Activated CD4-positive, alpha-beta T cell treated with anti-CD3 and anti-CD28 coated beads, Interleukin-2, Interleukin-6, amounts not matched to agents 100 ng/mL and 50 ng/mL, durations not matched to agents 16 hours and 8 hours (primary cell): Measurements from ENCODE around the gene ADGRL3.

Experiments used
- DNase-seq: peaks from one replicate; pipeline ENCODE4 v3.0.0-alpha.2; 2020

The ADGRL3 gene

GRCh38 chr4:61431131-61431530 lies 231.0 kb downstream of the ADGRL3 start:
- no peak for DNase-seq

GRCh38 chr4:61437923-61438322 lies 237.8 kb downstream of the ADGRL3 start:
- DNase-seq: no peak

GRCh38 chr4:61440321-61440720 lies 240.2 kb downstream of the ADGRL3 start:
- DNase-seq: no peak

GRCh38 chr4:61442936-61443335 lies 242.8 kb downstream of the ADGRL3 start:
- no peak for DNase-seq

- no peak for DNase-seq
Measured at GRCh38 chr4:61443813-61444510, 243.8 kb downstream of the ADGRL3 start.

- DNase-seq: no peak
Measured at GRCh38 chr4:61445374-61446063, 245.4 kb downstream of the ADGRL3 start.

- no peak for DNase-seq
Measured at GRCh38 chr4:61446941-61447340, 246.8 kb downstream of the ADGRL3 start.

- no peak for DNase-seq
Measured at GRCh38 chr4:61447918-61448317, 247.8 kb downstream of the ADGRL3 start.

GRCh38 chr4:61451935-61452334 lies 251.8 kb downstream of the ADGRL3 start:
- DNase-seq: no peak

- DNase-seq: no peak
Measured at GRCh38 chr4:61461956-61462355, 261.8 kb downstream of the ADGRL3 start.

GRCh38 chr4:61462451-61463326 lies 262.6 kb downstream of the ADGRL3 start:
- no peak for DNase-seq

GRCh38 chr4:61468024-61468720 lies 268.0 kb downstream of the ADGRL3 start:
- DNase-seq: no peak

- DNase-seq: no peak
Measured at GRCh38 chr4:61473306-61473705, 273.2 kb downstream of the ADGRL3 start.

- DNase-seq: no peak
Measured at GRCh38 chr4:61478340-61478739, 278.2 kb downstream of the ADGRL3 start.

- DNase-seq: no peak
Measured at GRCh38 chr4:61485056-61485455, 284.9 kb downstream of the ADGRL3 start.

GRCh38 chr4:61489927-61490326 lies 289.8 kb downstream of the ADGRL3 start:
- DNase-seq: no peak

- no peak for DNase-seq
Measured at GRCh38 chr4:61493041-61493440, 292.9 kb downstream of the ADGRL3 start.

- no peak for DNase-seq
Measured at GRCh38 chr4:61493470-61493869, 293.3 kb downstream of the ADGRL3 start.

GRCh38 chr4:61500883-61501282 lies 300.8 kb downstream of the ADGRL3 start:
- DNase-seq: no peak

- no peak for DNase-seq
Measured at GRCh38 chr4:61501812-61502211, 301.7 kb downstream of the ADGRL3 start.

GRCh38 chr4:61505773-61506685 lies 305.9 kb downstream of the ADGRL3 start:
- DNase-seq: no peak

- no peak for DNase-seq
Measured at GRCh38 chr4:61507091-61507490, 307.0 kb downstream of the ADGRL3 start.
